ENCODE results near the gene TAF1B.
A peak's percentile ranks its signal among the peaks of the same experiment; 100 is the strongest.

Gene TAF1B

DNA sequence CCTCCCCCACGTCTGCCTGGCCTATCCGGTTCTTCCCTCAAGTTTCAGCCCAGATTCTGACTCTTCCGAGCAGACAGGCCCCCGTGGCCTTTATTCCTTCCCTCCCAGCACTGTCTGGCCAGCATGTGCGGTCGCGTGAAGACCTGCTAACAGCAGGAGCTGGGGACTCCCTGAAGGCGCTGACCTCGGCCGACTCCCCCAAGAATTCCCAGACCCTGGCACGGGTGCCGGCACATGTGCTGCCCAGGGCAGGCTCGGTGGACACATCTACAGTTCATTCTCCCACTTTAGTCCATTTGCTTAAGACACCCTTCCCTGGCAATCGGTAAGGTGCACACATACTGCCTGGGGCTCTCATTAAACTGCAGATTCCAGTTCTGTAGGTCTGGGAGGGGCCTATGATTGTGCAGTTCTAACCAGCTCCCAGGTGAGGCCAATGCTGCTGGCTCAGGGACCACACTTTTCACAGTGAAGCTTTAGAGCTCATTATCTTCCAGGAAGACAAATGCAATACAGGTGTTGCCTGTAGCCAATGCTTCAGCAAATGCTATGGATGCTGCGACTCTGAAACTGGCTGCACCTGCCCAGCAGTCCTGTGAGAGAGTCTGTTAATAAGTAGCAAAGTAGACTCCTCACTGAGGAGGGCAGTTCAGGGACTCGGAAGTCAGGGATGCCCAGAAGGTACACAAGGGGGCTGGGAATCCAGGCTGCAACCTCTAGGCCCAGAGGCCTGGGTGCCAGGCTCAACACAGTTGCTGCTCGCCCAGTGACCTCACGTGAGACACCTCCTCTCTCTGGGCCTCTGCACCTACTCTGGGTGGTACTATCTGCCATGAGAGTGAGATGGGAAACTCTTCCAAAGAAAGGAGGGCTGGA, 45.4 kb upstream of the TAF1B start:
- DNase-seq = no peak
- Histone ChIP-seq H3K27ac (ENCODE audit: insufficient read depth in 1 of 2, low read depth in 1 of 2, low read length in 2 of 2, poor library complexity in 1 of 2, severe bottlenecking in 2 of 2) (no peak overlapping the region), H3K27me3 (replicated peaks in 2 of 5; ENCODE audit: control insufficient read depth in 4 of 5, insufficient read depth in 5 of 5, low read length in 4 of 5) (no peaks in the 10 kb centered on the region), H3K4me1 (ENCODE audit: control extremely low read depth in 1 of 4, control insufficient read depth in 4 of 4, insufficient read depth in 4 of 4, low read length in 3 of 4) (peaks cover 3 to 28% (median 22%) of the 10 kb centered on the region in 4 experiments), H3K4me3 (ENCODE audit: control insufficient read depth in 1 of 7, extremely low read depth in 1 of 7, insufficient read depth in 4 of 7, low read depth in 2 of 7, low read length in 6 of 7) (no peak overlapping the region), H3K36me3 (ENCODE audit: control insufficient read depth in 4 of 4, insufficient read depth in 4 of 4, low read length in 3 of 4) (no peaks in the 10 kb centered on the region), H3K9me3 (ENCODE audit: control extremely low read depth in 1 of 5, control insufficient read depth in 4 of 5, insufficient read depth in 2 of 5, low read depth in 1 of 5, low read length in 4 of 5) (no peaks in the 10 kb centered on the region)
- ChIA-PET CTCF (interaction anchor here (1.6 to 1.8 kb wide), 3 partner anchors 27 to 299 kb away, joined by 4 to 12 read pairs (median 6); no protein-coding TSS in a partner anchor), POLR2A (no interaction called here)
- 88% methylated on average over 17 of the region's 18 CpGs for WGBS (ENCODE audit: insufficient coverage)

DNA sequence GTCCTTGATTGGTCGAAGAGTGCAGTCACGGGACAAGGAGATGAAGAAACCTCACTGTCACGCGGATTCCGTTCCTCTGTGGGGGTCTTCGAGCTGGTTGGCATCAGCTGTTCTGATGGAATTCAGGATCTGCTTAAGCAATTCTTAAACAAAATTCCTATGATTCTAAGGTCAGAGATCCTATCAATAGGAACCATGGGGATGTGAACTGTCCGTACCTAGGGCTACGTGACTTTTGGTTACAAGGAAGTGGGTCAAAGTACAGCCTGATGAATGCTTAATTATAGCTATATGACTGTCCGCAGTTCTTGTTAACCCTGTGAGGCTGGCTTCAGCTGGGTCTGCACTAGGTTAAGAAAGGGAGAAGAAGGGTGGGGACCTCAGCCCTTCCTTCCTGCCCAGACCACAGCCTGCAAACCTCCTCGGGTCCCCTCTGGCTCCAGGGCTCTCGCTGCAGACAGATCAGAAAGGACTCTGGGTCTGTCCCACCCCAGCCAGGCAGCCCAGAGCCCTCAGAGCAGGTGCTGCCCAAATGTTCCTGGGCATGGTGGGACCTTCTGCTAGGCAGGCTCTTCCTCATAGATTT, 44.2 kb upstream of the TAF1B start:
- WGBS (ENCODE audit: insufficient coverage) = 55% methylated on average over 4 of the region's 11 CpGs
- ChIA-PET CTCF (interaction anchor here (0.7 to 4.9 kb wide), 16 partner anchors 9 to 298 kb away, joined by 3 to 48 read pairs (median 4); partner anchors contain the start of gene TAF1B), POLR2A (no interaction called here)
- H3K4me1 ChIP-seq (ENCODE audit: control extremely low read depth in 1 of 4, control insufficient read depth in 4 of 4, insufficient read depth in 4 of 4, low read length in 3 of 4) = peaks cover 3 to 22% (median 13%) of the 10 kb centered on the region in 4 experiments
- H3K27ac ChIP-seq (ENCODE audit: insufficient read depth in 1 of 2, low read depth in 1 of 2, low read length in 2 of 2, poor library complexity in 1 of 2, severe bottlenecking in 2 of 2) = no peak overlapping the region
- no peaks in the 10 kb centered on the region for H3K27me3 ChIP-seq (replicated peaks in 2 of 5; ENCODE audit: control insufficient read depth in 4 of 5, insufficient read depth in 5 of 5, low read length in 4 of 5)
- DNase-seq = peak in 2 of 3 donors; percentile 37 to 54
- no peaks in the 10 kb centered on the region for H3K9me3 ChIP-seq (ENCODE audit: control extremely low read depth in 1 of 5, control insufficient read depth in 4 of 5, insufficient read depth in 2 of 5, low read depth in 1 of 5, low read length in 4 of 5)
- peak overlapping the region in 6 of 7 experiments; percentile 8 to 62 (median 29) for H3K4me3 ChIP-seq (ENCODE audit: control insufficient read depth in 1 of 7, extremely low read depth in 1 of 7, insufficient read depth in 4 of 7, low read depth in 2 of 7, low read length in 6 of 7)
- H3K36me3 ChIP-seq (ENCODE audit: control insufficient read depth in 4 of 4, insufficient read depth in 4 of 4, low read length in 3 of 4) = no peaks in the 10 kb centered on the region

DNA sequence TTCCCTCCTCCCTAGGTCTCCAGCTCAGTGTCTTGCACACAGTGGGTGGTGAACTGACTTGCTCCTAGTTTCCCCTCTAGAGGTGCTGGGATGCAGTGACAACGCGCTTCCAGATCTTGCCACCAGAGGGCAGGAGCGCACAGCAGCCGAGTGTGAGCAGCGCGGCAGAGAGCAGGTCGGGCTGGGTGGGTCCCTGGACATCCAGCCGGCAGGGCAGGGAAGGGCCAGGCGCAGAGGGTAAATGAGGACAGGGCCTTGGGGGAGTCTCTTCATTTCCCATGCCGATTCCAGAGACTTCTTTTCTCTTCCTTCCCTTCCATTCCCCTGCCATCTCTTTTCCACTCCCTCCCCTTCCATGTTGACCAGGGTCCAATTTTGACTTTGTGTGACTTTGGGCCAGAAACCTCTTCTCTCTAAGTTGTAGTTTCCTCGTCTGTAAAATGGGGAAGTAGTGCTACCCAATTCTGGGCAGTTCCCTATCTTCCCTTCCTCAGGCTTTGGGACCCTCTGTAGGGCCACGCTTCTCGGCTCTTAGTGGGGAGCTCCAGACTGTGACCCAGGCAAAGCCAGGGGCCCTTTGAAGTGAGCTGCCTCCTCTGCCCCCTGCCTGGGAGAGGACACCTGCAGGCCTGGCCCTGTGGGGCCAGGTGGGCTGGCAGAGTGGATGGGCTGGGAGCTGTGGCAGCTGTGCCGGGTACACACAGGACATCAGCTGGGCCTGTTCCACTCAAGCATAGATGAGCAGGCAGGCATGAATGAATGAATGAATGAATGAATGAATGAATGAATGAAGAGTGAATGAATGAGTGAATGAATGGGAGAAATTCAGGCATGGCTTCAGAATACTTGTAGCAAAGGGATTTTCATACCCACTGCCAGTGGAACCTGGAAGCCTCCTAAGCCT, 43.3 kb upstream of the TAF1B start:
- WGBS (ENCODE audit: insufficient coverage) = 22% methylated on average over 13 of the region's 14 CpGs
- DNase-seq = peak; percentile 67 to 82 (median 76)
- Histone ChIP-seq H3K4me1 (ENCODE audit: control extremely low read depth in 1 of 4, control insufficient read depth in 4 of 4, insufficient read depth in 4 of 4, low read length in 3 of 4) (peaks cover 3 to 22% (median 13%) of the 10 kb centered on the region in 4 experiments), H3K36me3 (ENCODE audit: control insufficient read depth in 4 of 4, insufficient read depth in 4 of 4, low read length in 3 of 4) (no peaks in the 10 kb centered on the region), H3K27ac (ENCODE audit: insufficient read depth in 1 of 2, low read depth in 1 of 2, low read length in 2 of 2, poor library complexity in 1 of 2, severe bottlenecking in 2 of 2) (no peak overlapping the region), H3K9me3 (ENCODE audit: control extremely low read depth in 1 of 5, control insufficient read depth in 4 of 5, insufficient read depth in 2 of 5, low read depth in 1 of 5, low read length in 4 of 5) (peaks cover 0 to 2% (median 0%) of the 10 kb centered on the region in 5 experiments), H3K4me3 (ENCODE audit: control insufficient read depth in 1 of 7, extremely low read depth in 1 of 7, insufficient read depth in 4 of 7, low read depth in 2 of 7, low read length in 6 of 7) (peak overlapping the region in 6 of 7 experiments; percentile 8 to 62 (median 29)), H3K27me3 (replicated peaks in 2 of 5; ENCODE audit: control insufficient read depth in 4 of 5, insufficient read depth in 5 of 5, low read length in 4 of 5) (no peaks in the 10 kb centered on the region)
- CTCF ChIA-PET = interaction anchor here (0.6 to 4.9 kb wide), 20 partner anchors 10 to 297 kb away, joined by 3 to 48 read pairs (median 4); partner anchors contain the start of gene TAF1B
- POLR2A ChIA-PET = interaction anchor here (0.7 to 1.0 kb wide), 2 partner anchors 247 to 451 kb away, joined by 3 read pairs; no protein-coding TSS in a partner anchor

DNA sequence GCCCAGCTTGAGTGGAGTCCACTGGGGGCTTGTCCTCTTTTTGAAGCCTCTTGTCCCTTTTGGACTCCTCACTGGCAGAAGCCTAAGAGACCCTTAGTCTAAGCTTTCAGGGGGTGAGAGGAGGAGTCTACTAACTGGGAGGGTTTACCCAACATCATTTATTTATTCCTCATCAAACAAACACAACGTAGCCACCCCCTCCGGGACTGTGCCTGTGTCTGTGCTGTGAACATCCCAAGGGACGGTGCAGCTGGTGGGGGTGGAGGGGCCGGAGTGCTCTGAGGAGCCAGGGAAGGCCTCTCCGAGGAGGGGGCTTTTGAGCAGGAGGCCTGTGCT, 42.7 kb upstream of the TAF1B start:
- H3K4me1 ChIP-seq (ENCODE audit: control extremely low read depth in 1 of 4, control insufficient read depth in 4 of 4, insufficient read depth in 4 of 4, low read length in 3 of 4) = peaks cover 3 to 22% (median 13%) of the 10 kb centered on the region in 4 experiments
- H3K36me3 ChIP-seq (ENCODE audit: control insufficient read depth in 4 of 4, insufficient read depth in 4 of 4, low read length in 3 of 4) = no peaks in the 10 kb centered on the region
- H3K9me3 ChIP-seq (ENCODE audit: control extremely low read depth in 1 of 5, control insufficient read depth in 4 of 5, insufficient read depth in 2 of 5, low read depth in 1 of 5, low read length in 4 of 5) = peaks cover 0 to 2% (median 0%) of the 10 kb centered on the region in 5 experiments
- 90% methylated on average over 2 of the region's 5 CpGs for WGBS (ENCODE audit: insufficient coverage)
- no peak for DNase-seq
- no peak overlapping the region for H3K27ac ChIP-seq (ENCODE audit: insufficient read depth in 1 of 2, low read depth in 1 of 2, low read length in 2 of 2, poor library complexity in 1 of 2, severe bottlenecking in 2 of 2)
- CTCF ChIA-PET = interaction anchor here (0.6 to 4.9 kb wide), 10 partner anchors 12 to 253 kb away, joined by 3 to 48 read pairs (median 6); no protein-coding TSS in a partner anchor
- no peak overlapping the region for H3K4me3 ChIP-seq (ENCODE audit: control insufficient read depth in 1 of 7, extremely low read depth in 1 of 7, insufficient read depth in 4 of 7, low read depth in 2 of 7, low read length in 6 of 7)
- POLR2A ChIA-PET = interaction anchor here (0.7 to 1.0 kb wide), 2 partner anchors 246 to 452 kb away, joined by 3 read pairs; no protein-coding TSS in a partner anchor
- H3K27me3 ChIP-seq (replicated peaks in 2 of 5; ENCODE audit: control insufficient read depth in 4 of 5, insufficient read depth in 5 of 5, low read length in 4 of 5) = no peaks in the 10 kb centered on the region

DNA sequence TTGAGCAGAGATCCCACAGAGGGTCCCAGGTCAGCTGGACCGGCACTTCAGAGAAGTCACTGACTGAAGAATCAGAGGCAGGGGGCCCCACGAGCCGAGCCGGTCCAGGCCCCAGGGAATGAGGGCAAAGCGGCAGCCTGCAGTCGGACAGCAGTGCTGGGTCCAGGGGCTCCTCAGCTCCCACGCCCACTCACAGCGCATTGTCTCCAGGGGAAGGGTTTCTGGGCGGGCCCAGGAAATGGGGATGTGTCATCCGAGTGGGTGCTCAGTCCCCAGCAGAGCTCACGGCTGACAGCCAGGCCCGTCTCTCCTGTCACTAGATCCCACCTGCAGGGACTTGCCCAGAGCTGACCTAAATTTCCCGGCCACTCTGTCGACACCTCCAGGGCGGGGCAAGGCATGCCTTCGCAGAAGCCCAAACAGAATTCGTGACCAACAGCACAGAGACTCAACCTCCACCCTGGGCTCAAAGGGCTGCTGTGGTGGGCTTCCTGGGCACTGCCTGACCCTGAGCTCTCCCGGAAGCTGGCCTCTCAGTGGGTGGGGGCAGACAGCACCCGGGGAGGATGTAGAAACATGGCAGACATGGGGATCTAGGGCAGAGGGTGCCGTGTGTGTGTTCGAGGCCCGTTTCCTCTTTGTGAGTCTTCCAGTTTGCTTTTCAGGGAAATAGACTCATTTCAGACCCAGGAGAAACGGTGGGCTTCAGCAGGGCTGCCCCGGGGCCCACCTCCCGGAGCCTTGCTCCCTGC, 42.1 kb upstream of the TAF1B start:
- peaks cover 3 to 22% (median 13%) of the 10 kb centered on the region in 4 experiments for H3K4me1 ChIP-seq (ENCODE audit: control extremely low read depth in 1 of 4, control insufficient read depth in 4 of 4, insufficient read depth in 4 of 4, low read length in 3 of 4)
- CTCF ChIA-PET = interaction anchor here (0.6 to 4.9 kb wide), 7 partner anchors 12 to 247 kb away, joined by 3 to 48 read pairs (median 6); no protein-coding TSS in a partner anchor

DNA sequence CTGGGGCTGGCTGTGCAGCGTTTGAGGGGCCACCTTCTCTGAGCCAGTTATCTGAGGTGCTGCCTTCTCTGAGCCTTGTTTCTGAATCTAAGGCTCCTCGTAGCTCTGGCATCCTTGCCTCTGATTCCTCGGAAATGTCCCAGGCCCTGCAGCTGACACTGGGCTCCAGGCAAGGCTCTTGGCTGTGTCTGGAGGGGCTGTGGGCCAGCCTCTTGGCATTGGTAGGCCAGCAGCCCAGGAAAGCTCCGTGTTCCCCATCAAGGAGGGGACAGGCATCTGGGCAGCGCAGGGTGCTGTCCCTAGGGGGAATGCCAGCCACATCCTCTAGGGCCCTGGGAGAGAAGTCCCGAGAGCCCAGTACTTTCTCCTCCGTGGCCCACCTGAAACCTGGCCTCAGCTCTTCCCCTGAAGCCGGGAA, 40.7 kb upstream of the TAF1B start:
- H3K4me3 ChIP-seq (ENCODE audit: control insufficient read depth in 1 of 7, extremely low read depth in 1 of 7, insufficient read depth in 4 of 7, low read depth in 2 of 7, low read length in 6 of 7) = no peak overlapping the region
- H3K4me1 ChIP-seq (ENCODE audit: control extremely low read depth in 1 of 4, control insufficient read depth in 4 of 4, insufficient read depth in 4 of 4, low read length in 3 of 4) = peaks cover 3 to 22% (median 13%) of the 10 kb centered on the region in 4 experiments
- H3K9me3 ChIP-seq (ENCODE audit: control extremely low read depth in 1 of 5, control insufficient read depth in 4 of 5, insufficient read depth in 2 of 5, low read depth in 1 of 5, low read length in 4 of 5) = peaks cover 0 to 2% (median 0%) of the 10 kb centered on the region in 5 experiments
- no peaks in the 10 kb centered on the region for H3K27me3 ChIP-seq (replicated peaks in 2 of 5; ENCODE audit: control insufficient read depth in 4 of 5, insufficient read depth in 5 of 5, low read length in 4 of 5)
- ChIA-PET CTCF (interaction anchor here (0.7 to 4.9 kb wide), 3 partner anchors 10 to 244 kb away, joined by 3 to 48 read pairs (median 3); no protein-coding TSS in a partner anchor), POLR2A (no interaction called here)
- H3K27ac ChIP-seq (ENCODE audit: insufficient read depth in 1 of 2, low read depth in 1 of 2, low read length in 2 of 2, poor library complexity in 1 of 2, severe bottlenecking in 2 of 2) = no peak overlapping the region
- DNase-seq = no peak
- H3K36me3 ChIP-seq (ENCODE audit: control insufficient read depth in 4 of 4, insufficient read depth in 4 of 4, low read length in 3 of 4) = no peaks in the 10 kb centered on the region
- 95% methylated on average over 7 of the region's 8 CpGs for WGBS (ENCODE audit: insufficient coverage)

More for the DNA sequence above, 42.1 kb upstream of the TAF1B start:
- POLR2A ChIA-PET = interaction anchor here (0.7 to 1.0 kb wide), 2 partner anchors 246 to 452 kb away, joined by 3 read pairs; no protein-coding TSS in a partner anchor
- WGBS (ENCODE audit: insufficient coverage) = 93% methylated on average over 21 of the region's 25 CpGs
- H3K4me3 ChIP-seq (ENCODE audit: control insufficient read depth in 1 of 7, extremely low read depth in 1 of 7, insufficient read depth in 4 of 7, low read depth in 2 of 7, low read length in 6 of 7) = no peak overlapping the region
- no peaks in the 10 kb centered on the region for H3K27me3 ChIP-seq (replicated peaks in 2 of 5; ENCODE audit: control insufficient read depth in 4 of 5, insufficient read depth in 5 of 5, low read length in 4 of 5)
- DNase-seq = no peak
- no peaks in the 10 kb centered on the region for H3K36me3 ChIP-seq (ENCODE audit: control insufficient read depth in 4 of 4, insufficient read depth in 4 of 4, low read length in 3 of 4)
- H3K9me3 ChIP-seq (ENCODE audit: control extremely low read depth in 1 of 5, control insufficient read depth in 4 of 5, insufficient read depth in 2 of 5, low read depth in 1 of 5, low read length in 4 of 5) = peaks cover 0 to 2% (median 0%) of the 10 kb centered on the region in 5 experiments
- no peak overlapping the region for H3K27ac ChIP-seq (ENCODE audit: insufficient read depth in 1 of 2, low read depth in 1 of 2, low read length in 2 of 2, poor library complexity in 1 of 2, severe bottlenecking in 2 of 2)
